Activated CD4-positive, alpha-beta T cell treated with anti-CD3 and anti-CD28 coated beads, Interleukin-2, amount 50 U/mL, for 1 hour (primary cell): Measurements from ENCODE around the gene USP44.

Source experiments
- DNase-seq: peaks from one replicate; pipeline ENCODE4 v3.0.0-alpha.2; 2020

The USP44 gene

GRCh38 chr12:95548056-95548538 is 3.2 kb downstream of the USP44 start:
- peak; percentile 18 for DNase-seq

- no peak for DNase-seq
These were observed 3.7 kb downstream of the USP44 start for GRCh38 chr12:95547522-95548055.

DNA sequence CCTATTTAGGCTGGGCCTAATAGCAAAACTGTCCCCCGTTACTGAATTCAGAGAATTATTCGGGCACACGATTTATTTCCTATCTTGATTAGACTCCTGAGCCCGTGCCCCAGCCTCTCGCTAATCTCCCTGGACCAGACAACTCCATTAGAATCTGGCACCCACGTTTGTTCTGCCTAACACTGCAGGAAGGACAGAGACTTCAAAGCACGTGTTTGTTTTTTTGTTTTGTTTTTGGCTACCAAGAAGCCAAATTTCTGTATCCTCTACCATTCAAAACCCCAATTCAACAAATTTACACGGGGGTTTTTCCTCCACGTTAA is 4.8 kb downstream of the USP44 start:
- DNase-seq = no peak

DNA sequence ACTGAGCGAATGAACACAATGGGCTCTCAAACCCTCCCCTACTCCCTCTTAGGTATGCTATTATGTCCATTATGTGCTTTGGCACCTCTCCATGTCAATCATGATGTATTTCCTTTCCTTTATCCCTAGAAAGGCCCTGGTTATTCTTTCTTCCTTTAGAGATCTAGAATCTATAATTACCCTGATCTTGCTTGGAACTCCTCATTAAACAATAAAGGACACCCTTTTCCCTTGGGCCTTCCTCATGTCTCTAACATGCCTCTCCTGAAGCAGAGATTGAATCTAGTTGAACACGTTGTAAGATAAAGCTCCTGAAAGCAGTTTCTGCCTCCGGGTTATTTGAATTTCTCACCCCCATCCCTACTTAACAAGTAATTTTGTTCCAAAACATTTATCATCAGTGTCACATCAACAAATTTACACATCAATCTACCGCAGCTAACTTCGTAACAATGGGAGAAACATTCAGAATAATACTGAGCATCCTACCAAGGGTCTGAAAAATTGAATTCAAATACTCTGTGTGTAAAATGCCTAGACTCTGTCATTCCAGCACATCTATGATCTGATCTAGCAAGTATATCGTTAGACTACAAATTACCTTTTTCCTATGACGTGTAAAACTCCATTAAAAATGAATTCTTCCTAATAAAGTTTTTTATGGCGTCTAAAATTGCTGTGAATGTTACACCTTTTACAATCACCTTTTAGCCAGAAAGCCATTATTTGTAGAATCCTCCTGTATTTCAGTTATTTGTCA is 5.4 kb downstream of the USP44 start:
- DNase-seq = no peak

- no peak for DNase-seq
These were observed 6.0 kb downstream of the USP44 start for GRCh38 chr12:95545303-95545702.

DNA sequence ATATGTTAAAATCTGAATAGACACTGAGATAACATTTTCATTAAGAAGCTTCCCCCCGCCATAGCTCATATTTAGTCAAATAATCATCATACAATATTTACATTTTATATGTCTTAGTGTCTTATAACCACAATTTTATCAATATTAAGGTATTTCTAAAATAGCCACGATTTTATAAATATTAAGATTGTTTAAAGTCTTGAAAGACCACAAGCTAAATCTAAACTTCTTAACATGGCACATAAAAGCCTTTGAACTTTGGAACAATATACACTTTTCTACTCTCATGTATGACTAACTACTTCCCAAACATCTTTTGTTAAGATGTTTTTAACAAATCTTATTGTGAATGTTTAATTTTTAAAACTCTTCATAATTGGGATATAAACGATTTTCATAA is 6.5 kb downstream of the USP44 start:
- no peak for DNase-seq

GRCh38 chr12:95543305-95543704 is 8.0 kb downstream of the USP44 start:
- no peak for DNase-seq

- no peak for DNase-seq
These were observed 9.8 kb downstream of the USP44 start for GRCh38 chr12:95541436-95541835.

DNA sequence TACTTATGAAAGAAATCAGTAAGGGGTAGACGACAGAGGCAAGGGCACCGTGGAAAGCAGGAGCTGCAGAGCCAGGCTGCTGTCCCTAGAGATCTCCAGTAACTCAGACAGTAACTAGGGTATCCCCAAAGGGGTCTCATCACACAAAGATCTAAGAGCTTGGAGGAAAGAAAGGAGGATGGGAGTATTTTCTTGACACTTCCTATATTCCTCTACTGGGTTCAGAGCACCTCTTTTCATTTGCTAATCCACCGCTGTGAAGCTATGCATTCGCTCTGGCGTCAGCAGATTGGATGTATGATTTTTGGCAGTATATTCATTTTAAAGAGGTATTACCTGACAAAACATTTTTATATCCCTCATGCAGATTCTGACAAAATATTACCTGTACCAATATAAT is 12.6 kb downstream of the USP44 start:
- DNase-seq = no peak

DNA sequence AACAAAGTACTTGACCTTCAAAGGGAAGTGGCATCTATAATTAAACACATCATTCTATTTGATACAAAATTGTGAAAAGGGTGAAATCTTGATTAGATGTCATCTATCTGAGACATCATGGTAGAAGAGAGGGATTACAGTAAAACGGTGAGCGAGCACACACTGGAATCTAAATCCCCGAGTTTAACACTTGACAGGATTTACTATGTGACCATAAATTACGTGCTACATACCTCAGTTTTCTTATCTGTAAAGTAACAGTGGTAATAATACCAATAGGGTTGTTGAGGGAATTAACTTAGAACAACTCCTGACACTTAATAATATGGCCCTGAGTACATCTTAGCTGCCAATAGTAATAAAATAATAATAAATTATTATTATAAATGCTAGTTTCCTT is 13.3 kb downstream of the USP44 start:
- no peak for DNase-seq

DNA sequence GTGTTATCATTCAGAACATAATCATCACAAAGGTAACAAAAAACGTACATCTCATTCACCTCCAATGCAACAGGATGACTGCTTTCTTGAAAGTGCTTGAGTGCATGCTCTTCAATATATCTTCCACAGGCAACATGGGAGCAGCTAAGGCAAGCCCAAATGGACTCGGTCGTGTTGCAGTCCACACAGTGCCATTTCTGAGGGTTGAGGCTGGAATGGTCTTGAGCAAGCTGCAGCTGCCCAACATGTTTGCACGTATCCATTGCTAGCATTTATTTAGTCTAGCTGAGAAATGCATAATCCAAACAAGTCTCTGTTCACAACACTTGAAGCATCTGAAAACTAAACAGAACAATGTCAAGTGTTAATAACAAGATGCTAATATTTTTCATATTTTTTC is 17.3 kb downstream of the USP44 start:
- no peak for DNase-seq

DNA sequence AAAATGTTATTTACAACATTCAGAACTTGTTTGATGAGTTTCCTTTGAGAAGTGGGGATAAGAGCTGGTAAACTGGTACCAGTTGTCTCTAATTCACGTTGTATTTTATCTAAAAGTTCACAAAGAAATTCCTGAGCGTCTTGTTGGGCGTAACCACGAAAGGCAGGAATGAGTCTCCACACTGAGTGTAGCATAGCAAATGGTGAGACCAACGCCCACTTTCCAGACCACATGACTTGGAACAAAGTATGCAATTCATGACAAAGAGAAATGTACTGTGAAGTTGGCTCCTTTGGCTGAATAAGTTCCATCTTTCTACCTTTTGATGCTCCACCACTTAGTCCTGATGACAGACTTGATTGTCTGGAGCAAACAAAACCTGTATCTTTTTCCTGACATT is 18.4 kb downstream of the USP44 start:
- DNase-seq = no peak

DNA sequence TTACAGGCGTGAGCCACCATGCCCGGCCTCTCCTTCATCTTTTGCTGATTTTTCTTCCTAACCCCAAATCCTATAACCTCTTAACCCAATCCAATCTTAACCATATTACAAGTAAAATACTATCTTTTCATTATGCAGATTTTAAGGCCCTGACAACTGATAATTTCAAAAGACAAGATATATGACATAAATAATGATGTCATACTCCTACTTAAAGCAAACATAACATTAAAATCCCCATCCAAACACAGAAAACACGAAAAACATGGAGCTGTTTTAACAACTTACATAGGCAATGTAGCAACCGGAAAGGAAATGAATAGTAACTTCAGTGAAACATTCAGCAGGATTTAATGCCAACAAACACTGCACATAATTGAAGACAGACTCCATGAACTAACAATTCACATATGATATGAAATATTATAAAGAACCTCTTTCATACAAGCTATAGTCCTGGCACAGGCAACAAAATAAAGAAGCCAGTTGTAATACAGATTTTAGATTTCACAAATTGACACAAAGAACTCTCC is 21.5 kb downstream of the USP44 start:
- no peak for DNase-seq

DNA sequence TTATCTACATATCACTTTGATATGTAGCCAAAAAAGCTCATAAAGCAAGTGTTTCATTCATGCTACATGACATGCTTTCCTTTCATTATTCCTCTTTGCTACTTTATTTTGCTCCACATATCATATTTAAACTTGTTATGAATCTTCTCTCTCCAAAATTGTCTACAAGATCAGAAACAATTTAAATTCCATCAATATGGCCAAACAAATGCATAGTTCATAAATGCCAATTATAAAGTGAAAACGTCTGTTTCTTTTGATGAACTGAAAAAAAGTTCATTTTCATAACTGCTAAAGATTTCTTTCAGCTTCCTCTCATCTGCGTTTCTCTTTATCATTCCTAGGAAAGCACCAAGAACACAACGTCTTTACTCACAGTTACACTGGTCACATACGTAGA is 22.8 kb downstream of the USP44 start:
- no peak for DNase-seq

DNA sequence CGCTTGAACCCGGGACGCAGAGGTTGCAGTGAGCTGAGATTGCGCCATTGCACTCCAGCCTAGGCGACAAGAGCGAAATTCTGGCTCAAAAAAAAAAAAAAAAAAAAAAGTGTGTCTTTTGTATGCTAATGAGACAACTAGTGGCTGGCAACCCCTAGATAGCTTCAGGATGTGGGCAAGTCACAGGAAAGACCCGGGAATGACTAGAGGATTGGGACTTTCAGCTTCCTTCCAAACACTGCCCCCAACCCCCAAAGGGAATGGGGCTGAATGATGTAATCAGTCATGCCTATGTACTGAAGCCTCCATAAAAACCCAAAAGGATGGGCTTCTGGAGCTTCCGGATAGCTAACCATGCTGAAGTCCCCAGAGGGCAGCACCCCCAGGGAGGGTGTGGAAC is 28.6 kb downstream of the USP44 start:
- no peak for DNase-seq

DNA sequence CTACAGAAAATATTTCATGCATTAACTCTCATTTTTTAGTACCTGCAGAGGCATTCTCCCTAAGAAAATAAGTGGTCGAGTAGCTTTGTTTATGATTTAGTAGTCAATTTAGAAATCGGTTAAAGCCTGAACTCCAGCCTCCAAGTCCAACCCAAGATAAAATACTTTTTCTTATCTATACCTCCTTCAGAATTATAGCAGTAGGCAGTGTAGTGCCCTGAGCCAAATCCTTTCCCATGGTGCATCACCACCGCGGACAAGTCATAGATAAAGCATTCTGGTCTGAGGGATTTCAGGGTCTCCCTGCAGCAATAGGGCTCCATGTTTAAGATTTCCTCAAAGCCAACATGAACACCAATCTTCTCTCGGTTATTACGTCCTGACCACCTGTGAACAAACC is 30.5 kb downstream of the USP44 start:
- DNase-seq = no peak

GRCh38 chr12:95518944-95519343 is 32.3 kb downstream of the USP44 start:
- no peak for DNase-seq

DNA sequence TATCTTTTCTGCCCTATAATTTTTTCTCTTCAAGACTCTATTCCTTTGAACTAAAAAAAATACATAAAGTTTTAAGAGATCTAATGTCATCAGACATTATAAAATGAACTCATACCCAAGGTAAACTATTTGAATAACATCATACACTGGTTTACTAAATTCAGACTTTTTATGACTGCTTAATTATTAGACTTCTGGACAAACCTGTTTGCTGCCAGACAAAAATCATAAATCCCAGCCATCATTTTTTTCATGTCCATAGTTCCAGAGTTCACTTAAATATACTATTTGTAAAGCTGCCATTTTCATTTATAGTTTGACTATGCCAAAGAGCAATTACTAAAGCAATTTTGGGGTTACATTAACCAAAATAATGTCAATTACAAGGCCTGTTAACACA is 34.0 kb downstream of the USP44 start:
- no peak for DNase-seq

- DNase-seq = no peak
These were observed 34.5 kb downstream of the USP44 start for GRCh38 chr12:95516757-95517156.

DNA sequence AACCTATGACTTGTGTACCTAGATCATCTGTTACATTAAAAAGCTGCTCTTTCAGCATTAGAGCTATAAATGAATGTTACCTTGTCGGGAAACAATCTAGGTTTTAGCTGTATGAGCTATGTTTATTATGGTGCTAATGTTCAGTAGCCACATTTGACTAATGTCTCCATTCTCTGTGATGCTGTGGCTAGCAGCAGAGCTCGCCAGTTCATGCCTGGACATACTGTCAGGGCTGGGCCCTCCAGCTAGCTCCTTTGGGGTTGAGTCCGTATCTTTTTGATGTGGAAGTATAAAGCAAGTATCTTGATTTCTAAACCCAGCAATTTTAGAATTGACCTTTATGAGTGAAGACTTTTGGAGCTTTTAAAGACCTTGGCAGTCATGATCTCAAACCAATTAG is 36.1 kb downstream of the USP44 start:
- no peak for DNase-seq

- no peak for DNase-seq
These were observed 37.7 kb downstream of the USP44 start for GRCh38 chr12:95513599-95513998.

GRCh38 chr12:95511977-95512376 is 39.3 kb downstream of the USP44 start:
- DNase-seq = no peak

GRCh38 chr12:95509300-95509699 is 42.0 kb downstream of the USP44 start:
- no peak for DNase-seq

DNA sequence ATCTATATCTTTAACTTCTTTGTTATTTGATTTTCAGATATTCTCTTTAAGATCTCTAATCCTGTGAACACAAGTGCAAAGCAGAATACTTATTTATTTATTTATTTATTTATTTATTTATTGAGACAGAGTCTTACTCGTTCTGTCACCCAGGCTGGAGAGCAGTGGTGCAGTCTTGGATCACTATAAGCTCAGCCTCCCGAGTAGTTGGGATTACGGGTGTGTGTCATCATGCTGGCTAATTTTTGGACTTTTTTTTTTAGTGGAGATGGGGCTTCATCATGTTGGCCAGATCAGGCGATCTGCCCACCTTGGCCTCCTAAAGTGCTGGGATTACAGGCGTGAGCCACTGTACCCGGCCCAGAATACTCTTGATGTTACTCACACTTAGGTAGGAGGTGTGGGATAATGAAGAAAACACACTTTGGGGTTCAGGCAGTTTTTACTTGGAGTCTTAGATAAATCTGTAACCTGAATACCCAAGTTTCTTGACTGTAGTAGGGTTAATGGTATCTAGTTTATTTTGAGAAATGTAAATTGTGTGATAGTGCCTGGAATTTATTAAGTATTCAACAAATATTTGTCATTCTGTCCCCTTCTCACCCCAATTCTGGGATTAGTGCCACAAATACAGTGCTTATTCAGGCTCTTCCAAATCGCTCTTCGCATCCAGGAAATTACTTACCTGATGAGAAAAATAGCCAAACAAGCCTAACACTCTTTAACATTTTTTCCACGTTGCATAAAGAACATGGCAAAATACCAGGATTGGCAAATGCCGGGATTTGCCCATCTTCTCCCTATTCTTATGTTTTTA is 44.4 kb downstream of the USP44 start:
- no peak for DNase-seq
